Endodermal cell (in vitro differentiated cells): ENCODE results near the gene LIX1L. TPM values are rescaled to one million over a fixed set of nuclear protein-coding genes. Genes with fewer than 3 reads are reported as not detected.

ENCODE experiments used
- DNase-seq: peaks from one replicate; pipeline ENCODE4 v3.0.0-alpha.2; 2017
- H3K27ac ChIP-seq: 2 replicates; pipeline ENCODE4 v1.5.1; 2013; ENCODE audit warnings: mild to moderate bottlenecking, low read depth, low read length, moderate library complexity
- H3K27me3 ChIP-seq: 2 replicates; pipeline ENCODE4 v1.6.1; 2013; ENCODE audit warnings: mild to moderate bottlenecking, low read length, moderate library complexity; ENCODE audit not compliant: insufficient read depth, control insufficient read depth, poor library complexity, severe bottlenecking
- H3K36me3 ChIP-seq: 2 replicates; pipeline ENCODE4 v1.7.0; 2013; ENCODE audit warnings: mild to moderate bottlenecking, low read length, moderate library complexity; ENCODE audit not compliant: control insufficient read depth, insufficient read depth
- H3K4me1 ChIP-seq: one replicate; pipeline ENCODE4 v1.7.0; 2013; ENCODE audit warnings: low read length; ENCODE audit not compliant: control insufficient read depth, insufficient read depth
- H3K4me3 ChIP-seq: 2 replicates; pipeline ENCODE4 v1.5.1; 2013; ENCODE audit warnings: mild to moderate bottlenecking, low read length, moderate library complexity
- H3K9ac ChIP-seq: 2 replicates; pipeline ENCODE4 v1.6.1; 2013; ENCODE audit warnings: mild to moderate bottlenecking, low read length, moderate library complexity; ENCODE audit not compliant: poor library complexity, severe bottlenecking; ENCODE audit errors: extremely low read depth
- H3K9me3 ChIP-seq: 2 replicates; pipeline ENCODE4 v1.6.1; 2013; ENCODE audit warnings: mild to moderate bottlenecking, low read length, moderate library complexity; ENCODE audit not compliant: control insufficient read depth
- H3K27ac Mint-ChIP-seq: 2 replicates; pipeline ENCODE4 v1.8.0; 2020; ENCODE audit warnings: mixed read lengths
- H3K27me3 Mint-ChIP-seq: 2 replicates; pipeline ENCODE4 v1.8.0; 2021; ENCODE audit warnings: mild to moderate bottlenecking, mixed read lengths; ENCODE audit not compliant: insufficient read depth
- H3K36me3 Mint-ChIP-seq: 2 replicates; pipeline ENCODE4 v1.8.0; 2020; ENCODE audit warnings: low read depth, mixed read lengths
- H3K4me1 Mint-ChIP-seq: 2 replicates; pipeline ENCODE4 v1.8.0; 2020; ENCODE audit warnings: mixed read lengths
- H3K4me3 Mint-ChIP-seq: 2 replicates; pipeline ENCODE4 v1.8.0; 2020; ENCODE audit warnings: mild to moderate bottlenecking, moderate library complexity, mixed read lengths
- H3K9me3 Mint-ChIP-seq: 2 replicates; pipeline ENCODE4 v1.8.0; 2020; ENCODE audit warnings: mild to moderate bottlenecking, mixed read lengths
- CTCF ChIP-seq: fragments of 200-600 bp; sonication (generic); conservative IDR thresholded peaks from 2 replicates; pipeline ENCODE4 v1.5.0; 2021; ENCODE audit warnings: antibody characterized with exemption, mild to moderate bottlenecking
- WGBS, 2 experiments: methylation state at CpG; one replicate each; pipeline versions ENCODE4 v1.1.5 to v1.1.7; 2013; ENCODE audit warnings: missing lambda C conversion rate in 2 of 2, mixed read lengths in 1 of 2; ENCODE audit not compliant: insufficient coverage in 1 of 2, insufficient read length in 1 of 2; 5-methylcytosine and 5-hydroxymethylcytosine counted together
- total RNA-seq, 2 donors: library from RNA; stranded (reverse); fragmentation: NEBNext Ultra II Directional in 1 of 2; extraction: Animal tissue kit (Norgen Biotek cat#: 25700) in 1 of 2; gene quantifications; 2 replicates in 1 of 2; 3 replicates in 1 of 2; pipeline ENCODE4 v1.2.1, GENCODE V29; 2021

LIX1L gene
- total RNA-seq, 2 donors from 2014 or later = 16.6 to 21.3 TPM

- Histone ChIP-seq H3K4me3 (no peak overlapping the region), H3K27me3 (no peaks in the 10 kb centered on the region), H3K9me3 (no peaks in the 10 kb centered on the region), H3K27ac (no peak overlapping the region), H3K36me3 (peaks cover 6% of the 10 kb centered on the region), H3K4me1 (no peaks in the 10 kb centered on the region), H3K9ac (no peak overlapping the region)
- no peak for DNase-seq
- peaks cover 38% of the 10 kb centered on the region for H3K4me1 Mint-ChIP-seq
- H3K27me3 Mint-ChIP-seq = no peaks in the 10 kb centered on the region
- H3K4me3 Mint-ChIP-seq = peak overlapping the region; percentile 87
- peaks cover 25% of the 10 kb centered on the region for H3K36me3 Mint-ChIP-seq
- no peaks in the 10 kb centered on the region for H3K9me3 Mint-ChIP-seq
- no peak for TF ChIP-seq CTCF
- WGBS, 2 experiments = 68% methylated on average over 3 of the region's 3 CpGs; no CpG with 5 or more reads in 1 of the 2 experiments
- H3K27ac Mint-ChIP-seq = no peak overlapping the region
Observed at GRCh38 chr1:145997718-145998023, 39.9 kb upstream of the LIX1L start.

GRCh38 chr1:145997016-145997717 lies 39.4 kb upstream of the LIX1L start:
- DNase-seq = no peak
- Mint-ChIP-seq H3K27me3 (no peaks in the 10 kb centered on the region), H3K36me3 (peaks cover 28% of the 10 kb centered on the region), H3K27ac (peak overlapping the region; percentile 85), H3K4me3 (peak overlapping the region; percentile 87), H3K4me1 (peaks cover 38% of the 10 kb centered on the region), H3K9me3 (no peaks in the 10 kb centered on the region)
- 56 to 59% methylated on average over 3 to 12 of the region's 12 CpGs for WGBS, 2 experiments
- Histone ChIP-seq H3K4me3 (peak overlapping the region; percentile 83), H3K36me3 (peaks cover 6% of the 10 kb centered on the region), H3K9ac (no peak overlapping the region), H3K4me1 (no peaks in the 10 kb centered on the region), H3K9me3 (no peaks in the 10 kb centered on the region), H3K27ac (no peak overlapping the region), H3K27me3 (no peaks in the 10 kb centered on the region)
- TF ChIP-seq CTCF = no peak

GRCh38 chr1:145996433-145997015 lies 38.7 kb upstream of the LIX1L start, which contains the start of gene TXNIP:
Gene TXNIP, minus strand, starts transcription at chr1:145996579. Its CDS starts 313 bp downstream, at chr1:145996266.
- H3K27ac Mint-ChIP-seq = peak within 1 kb of the TSS; percentile 85
- no peaks in the 10 kb centered on the region for H3K27me3 Mint-ChIP-seq
- H3K4me3 Mint-ChIP-seq = peak within 1 kb of the TSS; percentile 87
- 6 to 14% methylated on average over 7 to 30 of the region's 30 CpGs for WGBS, 2 experiments
- H3K4me3 ChIP-seq = peak within 1 kb of the TSS; percentile 83
- no peak within 1 kb of the TSS for H3K27ac ChIP-seq
- TF ChIP-seq CTCF = no peak
- peaks cover 28% of the 10 kb centered on the region for H3K36me3 Mint-ChIP-seq
- H3K9ac ChIP-seq = peak within 1 kb of the TSS; percentile 42
- H3K27me3 ChIP-seq = no peaks in the 10 kb centered on the region
- no peaks in the 10 kb centered on the region for H3K9me3 Mint-ChIP-seq
- no peaks in the 10 kb centered on the region for H3K9me3 ChIP-seq
- H3K36me3 ChIP-seq = peaks cover 6% of the 10 kb centered on the region
- peak; percentile 98 for DNase-seq
- H3K4me1 ChIP-seq = no peaks in the 10 kb centered on the region
- H3K4me1 Mint-ChIP-seq = peaks cover 41% of the 10 kb centered on the region
